ENCODE measurements around the gene TRABD2B. TPM values are rescaled to one million over a fixed set of nuclear protein-coding genes. Genes with fewer than 3 reads are reported as not detected.

The TRABD2B gene
- polyA plus RNA-seq, 2 donors, result 0.24 to 0.34 TPM

GRCh38 chr1:47812904-47813514 is 184.2 kb downstream of the TRABD2B start:
- no peaks in the 10 kb centered on the region for H3K4me1 ChIP-seq (ENCODE audit: control insufficient read depth in 2 of 2, insufficient read depth in 2 of 2, low read length in 1 of 2)
- no peaks in the 10 kb centered on the region for H3K27me3 ChIP-seq (ENCODE audit: control insufficient read depth in 1 of 2, insufficient read depth in 2 of 2, low read length in 2 of 2)
- WGBS, 2 donors, result 72 to 78% methylated on average over 7 of the region's 7 CpGs
- H3K36me3 ChIP-seq (ENCODE audit: control insufficient read depth in 2 of 2, insufficient read depth in 2 of 2, low read length in 1 of 2), result no peaks in the 10 kb centered on the region
- no peak overlapping the region for H3K27ac ChIP-seq (ENCODE audit: low read depth in 2 of 2, low read length in 1 of 2)
- H3K9me3 ChIP-seq (ENCODE audit: control insufficient read depth in 2 of 2, insufficient read depth in 1 of 2, low read depth in 1 of 2, low read length in 1 of 2), result no peaks in the 10 kb centered on the region
- H3K4me3 ChIP-seq (ENCODE audit: low read depth in 1 of 2, low read length in 2 of 2), result no peak overlapping the region

- WGBS, 2 donors, result 69 to 74% methylated on average over 8 to 9 of the region's 9 CpGs
- no peaks in the 10 kb centered on the region for H3K27me3 ChIP-seq (ENCODE audit: control insufficient read depth in 1 of 2, insufficient read depth in 2 of 2, low read length in 2 of 2)
- no peak overlapping the region for H3K27ac ChIP-seq (ENCODE audit: low read depth in 2 of 2, low read length in 1 of 2)
- H3K9me3 ChIP-seq (ENCODE audit: control insufficient read depth in 2 of 2, insufficient read depth in 1 of 2, low read depth in 1 of 2, low read length in 1 of 2), result no peaks in the 10 kb centered on the region
- no peak overlapping the region for H3K4me3 ChIP-seq (ENCODE audit: low read depth in 1 of 2, low read length in 2 of 2)
- no peaks in the 10 kb centered on the region for H3K4me1 ChIP-seq (ENCODE audit: control insufficient read depth in 2 of 2, insufficient read depth in 2 of 2, low read length in 1 of 2)
- H3K36me3 ChIP-seq (ENCODE audit: control insufficient read depth in 2 of 2, insufficient read depth in 2 of 2, low read length in 1 of 2), result no peaks in the 10 kb centered on the region
Measured at GRCh38 chr1:47810964-47811682, 186.1 kb downstream of the TRABD2B start.

DNA sequence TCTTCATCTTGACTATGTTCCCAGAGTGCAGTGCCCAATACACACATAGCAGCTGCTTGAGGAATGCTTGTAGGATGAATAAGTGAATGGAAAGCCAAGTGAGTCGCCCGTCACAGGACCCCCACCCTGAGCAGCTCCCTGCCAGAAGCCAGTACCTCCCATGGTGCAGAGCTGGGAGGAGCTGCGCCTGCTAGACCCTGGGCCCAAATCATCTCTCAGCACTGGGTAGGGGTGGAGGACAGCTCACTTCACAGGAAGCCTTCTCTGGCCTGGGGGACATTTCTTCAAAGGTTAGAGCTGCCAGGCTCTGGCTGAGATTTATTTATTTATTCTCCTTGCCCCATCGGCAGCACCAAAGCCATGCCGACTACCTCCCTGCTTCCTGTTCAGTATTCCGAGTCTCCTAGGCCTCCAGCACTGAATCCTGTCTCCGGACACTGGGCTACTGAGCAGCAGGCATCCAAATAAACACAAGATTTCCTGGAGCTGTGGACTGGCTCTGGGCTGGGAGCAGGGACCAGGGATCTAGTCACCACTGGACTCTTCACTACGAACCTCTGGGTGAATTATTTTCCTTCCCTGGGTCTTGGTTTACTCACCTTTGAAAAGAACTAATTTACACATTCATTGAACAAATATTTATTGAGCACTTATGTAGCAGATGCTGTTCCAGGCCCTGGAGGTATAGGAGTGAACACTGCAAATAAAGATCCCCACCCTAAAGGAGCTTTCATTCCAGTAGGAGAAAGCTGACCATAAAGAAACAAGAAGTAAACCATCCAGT is 187.7 kb downstream of the TRABD2B start:
- WGBS, 2 donors, result 37% methylated on average over 8 of the region's 8 CpGs
- no peaks in the 10 kb centered on the region for H3K36me3 ChIP-seq (ENCODE audit: control insufficient read depth in 2 of 2, insufficient read depth in 2 of 2, low read length in 1 of 2)
- H3K4me3 ChIP-seq (ENCODE audit: low read depth in 1 of 2, low read length in 2 of 2), result no peak overlapping the region
- H3K27ac ChIP-seq (ENCODE audit: low read depth in 2 of 2, low read length in 1 of 2), result no peak overlapping the region
- no peaks in the 10 kb centered on the region for H3K4me1 ChIP-seq (ENCODE audit: control insufficient read depth in 2 of 2, insufficient read depth in 2 of 2, low read length in 1 of 2)
- no peaks in the 10 kb centered on the region for H3K27me3 ChIP-seq (ENCODE audit: control insufficient read depth in 1 of 2, insufficient read depth in 2 of 2, low read length in 2 of 2)
- H3K9me3 ChIP-seq (ENCODE audit: control insufficient read depth in 2 of 2, insufficient read depth in 1 of 2, low read depth in 1 of 2, low read length in 1 of 2), result no peaks in the 10 kb centered on the region

DNA sequence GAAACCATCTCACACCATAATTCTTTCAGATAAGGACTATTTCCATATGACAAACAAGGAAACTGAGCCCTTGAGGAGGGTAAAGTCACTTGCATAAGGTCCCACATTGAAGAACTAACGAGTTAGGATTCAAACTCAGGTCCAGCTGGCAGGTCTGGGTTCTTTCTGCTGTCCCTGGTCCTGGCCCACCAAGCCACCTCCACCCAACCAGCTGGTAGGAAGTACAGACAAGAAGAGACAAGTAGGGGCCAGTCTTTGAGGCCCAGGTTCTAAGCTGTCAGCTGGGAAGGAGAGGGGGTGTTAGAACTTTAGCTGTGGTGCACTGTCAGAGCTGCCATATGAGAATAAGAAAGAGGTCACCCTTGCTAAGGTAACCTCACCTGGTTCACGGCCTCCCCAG is 188.6 kb downstream of the TRABD2B start:
- Histone ChIP-seq H3K4me1 (ENCODE audit: control insufficient read depth in 2 of 2, insufficient read depth in 2 of 2, low read length in 1 of 2) (peaks cover 4 to 5% of the 10 kb centered on the region in 2 donors), H3K27me3 (ENCODE audit: control insufficient read depth in 1 of 2, insufficient read depth in 2 of 2, low read length in 2 of 2) (no peaks in the 10 kb centered on the region), H3K27ac (ENCODE audit: low read depth in 2 of 2, low read length in 1 of 2) (no peak overlapping the region), H3K36me3 (ENCODE audit: control insufficient read depth in 2 of 2, insufficient read depth in 2 of 2, low read length in 1 of 2) (no peaks in the 10 kb centered on the region), H3K4me3 (ENCODE audit: low read depth in 1 of 2, low read length in 2 of 2) (no peak overlapping the region), H3K9me3 (ENCODE audit: control insufficient read depth in 2 of 2, insufficient read depth in 1 of 2, low read depth in 1 of 2, low read length in 1 of 2) (no peaks in the 10 kb centered on the region)
- WGBS, 2 donors, result 60 to 71% methylated on average over 2 of the region's 2 CpGs

GRCh38 chr1:47805921-47806361 is 191.2 kb downstream of the TRABD2B start:
- no peaks in the 10 kb centered on the region for H3K9me3 ChIP-seq (ENCODE audit: control insufficient read depth in 2 of 2, insufficient read depth in 1 of 2, low read depth in 1 of 2, low read length in 1 of 2)
- no peaks in the 10 kb centered on the region for H3K27me3 ChIP-seq (ENCODE audit: control insufficient read depth in 1 of 2, insufficient read depth in 2 of 2, low read length in 2 of 2)
- H3K27ac ChIP-seq (ENCODE audit: low read depth in 2 of 2, low read length in 1 of 2), result no peak overlapping the region
- peaks cover 4 to 5% of the 10 kb centered on the region in 2 donors for H3K4me1 ChIP-seq (ENCODE audit: control insufficient read depth in 2 of 2, insufficient read depth in 2 of 2, low read length in 1 of 2)
- H3K4me3 ChIP-seq (ENCODE audit: low read depth in 1 of 2, low read length in 2 of 2), result no peak overlapping the region
- no peaks in the 10 kb centered on the region for H3K36me3 ChIP-seq (ENCODE audit: control insufficient read depth in 2 of 2, insufficient read depth in 2 of 2, low read length in 1 of 2)
- 58 to 79% methylated on average over 6 of the region's 6 CpGs for WGBS, 2 donors

DNA sequence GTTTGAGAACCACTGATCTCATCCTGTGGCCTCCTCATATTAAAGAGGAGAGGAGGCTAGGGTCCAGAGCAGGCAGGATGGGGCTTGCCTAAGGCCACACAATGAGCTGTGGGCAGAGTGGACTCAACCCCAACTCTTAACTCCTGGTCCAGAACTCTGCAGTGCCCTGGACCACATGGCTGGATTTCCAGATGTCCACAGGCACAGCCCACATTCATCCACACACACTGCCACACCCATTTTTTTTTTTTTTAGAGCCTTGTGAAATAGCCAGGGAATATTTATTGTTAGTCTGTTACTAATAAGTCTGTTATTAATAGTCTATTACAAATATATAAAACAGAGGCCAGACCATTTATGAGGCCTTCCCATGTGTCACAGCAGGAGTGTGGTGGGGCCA is 192.2 kb downstream of the TRABD2B start:
- Histone ChIP-seq H3K27me3 (ENCODE audit: control insufficient read depth in 1 of 2, insufficient read depth in 2 of 2, low read length in 2 of 2) (no peaks in the 10 kb centered on the region), H3K9me3 (ENCODE audit: control insufficient read depth in 2 of 2, insufficient read depth in 1 of 2, low read depth in 1 of 2, low read length in 1 of 2) (no peaks in the 10 kb centered on the region), H3K27ac (ENCODE audit: low read depth in 2 of 2, low read length in 1 of 2) (no peak overlapping the region), H3K4me3 (ENCODE audit: low read depth in 1 of 2, low read length in 2 of 2) (no peak overlapping the region), H3K36me3 (ENCODE audit: control insufficient read depth in 2 of 2, insufficient read depth in 2 of 2, low read length in 1 of 2) (no peaks in the 10 kb centered on the region), H3K4me1 (ENCODE audit: control insufficient read depth in 2 of 2, insufficient read depth in 2 of 2, low read length in 1 of 2) (peaks cover 4 to 5% of the 10 kb centered on the region in 2 donors)

DNA sequence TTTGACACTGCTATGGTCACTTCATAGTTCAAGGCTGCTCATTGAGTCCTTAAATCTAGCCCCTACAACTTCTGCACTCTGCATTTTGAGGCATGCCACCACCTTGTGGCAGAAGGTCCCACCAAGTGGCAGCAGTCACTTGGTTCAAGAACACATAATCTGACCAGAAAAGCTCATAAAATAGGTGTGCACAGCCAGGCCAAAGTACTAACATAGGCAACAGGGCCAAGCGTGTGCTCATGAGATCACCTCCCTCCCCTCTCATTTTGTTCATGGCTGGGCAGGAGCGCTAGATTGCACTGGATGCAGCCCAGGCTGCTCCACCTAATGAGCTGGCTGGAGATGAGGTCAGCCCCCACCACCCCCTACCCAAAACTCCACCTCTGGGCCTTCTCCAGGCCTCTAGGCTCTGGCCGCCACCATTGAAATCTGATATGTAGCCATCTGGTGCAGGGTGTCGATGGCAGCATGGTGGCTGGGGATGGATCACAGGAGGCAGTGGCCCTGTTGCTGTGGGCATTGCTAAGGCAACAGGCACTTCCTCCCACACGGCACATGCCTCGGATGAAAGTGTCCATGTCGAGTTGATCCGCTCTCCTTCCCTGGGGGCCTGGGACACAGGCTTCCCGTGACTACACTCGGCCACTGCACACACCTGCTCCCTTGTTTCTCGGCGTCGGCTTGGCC is 193.2 kb downstream of the TRABD2B start:
- WGBS, 2 donors, result 90 to 91% methylated on average over 13 of the region's 13 CpGs
- H3K4me1 ChIP-seq (ENCODE audit: control insufficient read depth in 2 of 2, insufficient read depth in 2 of 2, low read length in 1 of 2), result peaks cover 4 to 5% of the 10 kb centered on the region in 2 donors
- H3K27me3 ChIP-seq (ENCODE audit: control insufficient read depth in 1 of 2, insufficient read depth in 2 of 2, low read length in 2 of 2), result no peaks in the 10 kb centered on the region
- H3K27ac ChIP-seq (ENCODE audit: low read depth in 2 of 2, low read length in 1 of 2), result no peak overlapping the region
- H3K9me3 ChIP-seq (ENCODE audit: control insufficient read depth in 2 of 2, insufficient read depth in 1 of 2, low read depth in 1 of 2, low read length in 1 of 2), result no peaks in the 10 kb centered on the region
- H3K4me3 ChIP-seq (ENCODE audit: low read depth in 1 of 2, low read length in 2 of 2), result no peak overlapping the region
- no peaks in the 10 kb centered on the region for H3K36me3 ChIP-seq (ENCODE audit: control insufficient read depth in 2 of 2, insufficient read depth in 2 of 2, low read length in 1 of 2)

GRCh38 chr1:47797575-47797974 is 199.6 kb downstream of the TRABD2B start:
- no peaks in the 10 kb centered on the region for H3K9me3 ChIP-seq (ENCODE audit: control insufficient read depth in 2 of 2, insufficient read depth in 1 of 2, low read depth in 1 of 2, low read length in 1 of 2)
- H3K27me3 ChIP-seq (ENCODE audit: control insufficient read depth in 1 of 2, insufficient read depth in 2 of 2, low read length in 2 of 2), result no peaks in the 10 kb centered on the region
- peaks cover 0 to 11% of the 10 kb centered on the region in 2 donors for H3K4me1 ChIP-seq (ENCODE audit: control insufficient read depth in 2 of 2, insufficient read depth in 2 of 2, low read length in 1 of 2)
- H3K4me3 ChIP-seq (ENCODE audit: low read depth in 1 of 2, low read length in 2 of 2), result no peak overlapping the region
- H3K27ac ChIP-seq (ENCODE audit: low read depth in 2 of 2, low read length in 1 of 2), result no peak overlapping the region
- WGBS, 2 donors, result 41 to 45% methylated on average over 2 of the region's 2 CpGs
- H3K36me3 ChIP-seq (ENCODE audit: control insufficient read depth in 2 of 2, insufficient read depth in 2 of 2, low read length in 1 of 2), result no peaks in the 10 kb centered on the region

DNA sequence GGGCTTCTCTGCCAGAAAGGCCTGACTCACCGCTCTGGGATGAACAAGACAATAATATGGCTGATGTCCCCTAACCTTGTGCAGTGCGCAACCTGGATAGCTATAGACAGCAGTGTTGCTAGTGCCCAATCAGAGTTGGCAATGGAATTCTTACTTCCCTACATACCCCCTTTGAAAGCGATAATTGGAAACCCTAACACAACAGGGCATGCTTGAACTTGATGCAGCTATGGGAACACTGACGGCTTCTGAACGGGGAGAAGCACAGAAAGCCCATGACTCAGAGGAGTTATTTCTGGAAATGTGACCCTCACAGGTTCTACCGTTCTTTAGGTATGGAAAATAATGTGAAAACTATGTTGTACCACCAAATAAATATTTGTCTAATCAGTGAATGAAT is 200.6 kb downstream of the TRABD2B start:
- Histone ChIP-seq H3K9me3 (ENCODE audit: control insufficient read depth in 2 of 2, insufficient read depth in 1 of 2, low read depth in 1 of 2, low read length in 1 of 2) (no peaks in the 10 kb centered on the region), H3K27ac (ENCODE audit: low read depth in 2 of 2, low read length in 1 of 2) (no peak overlapping the region), H3K27me3 (ENCODE audit: control insufficient read depth in 1 of 2, insufficient read depth in 2 of 2, low read length in 2 of 2) (no peaks in the 10 kb centered on the region), H3K4me1 (ENCODE audit: control insufficient read depth in 2 of 2, insufficient read depth in 2 of 2, low read length in 1 of 2) (peaks cover 0 to 11% of the 10 kb centered on the region in 2 donors), H3K4me3 (ENCODE audit: low read depth in 1 of 2, low read length in 2 of 2) (no peak overlapping the region), H3K36me3 (ENCODE audit: control insufficient read depth in 2 of 2, insufficient read depth in 2 of 2, low read length in 1 of 2) (no peaks in the 10 kb centered on the region)
- 58 to 73% methylated on average over 6 of the region's 6 CpGs for WGBS, 2 donors
